Peyer's patch (tissue), 4 donors: Measurements from ENCODE around the gene RAD51D.

Experiments
- CTCF ChIP-seq, 6 experiments: fragments of 450-650 bp in 4 of 6; fragments of 200-600 bp in 2 of 6; sonication (generic) in 1 of 6; IDR thresholded peaks; one replicate each; pipeline ENCODE4 v1.5.1; 2017 to 2019; ENCODE audit warnings: antibody characterized with exemption in 6 of 6, mild to moderate bottlenecking in 3 of 6, moderate library complexity in 1 of 6
- POLR2A ChIP-seq, 2 donors: fragments of 450-650 bp; IDR thresholded peaks; one replicate each; pipeline ENCODE4 v1.5.1; 2017; ENCODE audit warnings: antibody characterized with exemption in 2 of 2, mild to moderate bottlenecking in 2 of 2, moderate library complexity in 2 of 2

GRCh38 chr17:35138218-35138617 is 18.6 kb upstream of the RAD51D start:
- TF ChIP-seq CTCF (IDR thresholded peaks at IDR 0.05) (no peak), POLR2A (IDR thresholded peaks at IDR 0.05) (no peak)
